GM12891 (cell line): Measurements from ENCODE around the gene MMP8.

Experiments
- POLR2A ChIP-seq: IDR thresholded peaks from 2 replicates; pipeline ENCODE4 v1.6.1; 2011; ENCODE audit warnings: low read depth, low read length, control low read depth
- POLR2AphosphoS5 ChIP-seq: IDR thresholded peaks from 2 replicates; pipeline ENCODE4 v1.6.1; 2011; ENCODE audit warnings: low read depth, low read length, control low read depth
- POU2F2 ChIP-seq: IDR thresholded peaks from 2 replicates; pipeline ENCODE4 v1.6.1; 2011; ENCODE audit warnings: low read depth, mild to moderate bottlenecking, control low read depth, low read length, moderate library complexity
- SPI1 ChIP-seq: IDR thresholded peaks from 2 replicates; pipeline ENCODE4 v1.6.1; 2011; ENCODE audit warnings: low read depth, low read length, control low read depth
- TAF1 ChIP-seq: IDR thresholded peaks from 2 replicates; pipeline ENCODE4 v1.6.1; 2011; ENCODE audit warnings: low read depth, low read length, control low read depth

- TF ChIP-seq POLR2A (no peak), POLR2AphosphoS5 (no peak), TAF1 (no peak), POU2F2 (no peak), SPI1 (no peak)
These were observed 45.4 kb upstream of the MMP8 start for GRCh38 chr11:102770191-102770590.
